SK-N-MC (cell line): ENCODE data around the gene MEGF9.
"Not testable (repeated sequence)": the region's sequence is repeated elsewhere in the genome, so short reads cannot be mapped to it uniquely, and the experiment has no call there.

Source experiments
- DNase-seq: peaks from one replicate; pipeline ENCODE4 v3.0.0-alpha.2; 2011; ENCODE audit warnings: low read depth, low spot score
- H3K27ac ChIP-seq: fragments of 200-600 bp; sonication (generic); 2 replicates; pipeline ENCODE4 v1.5.1; 2016; ENCODE audit warnings: mixed run types
- H3K36me3 ChIP-seq: fragments of 200-600 bp; sonication (generic); 2 replicates; pipeline ENCODE4 v1.6.1; 2017; ENCODE audit warnings: antibody characterized with exemption, low read length, mixed read lengths; ENCODE audit not compliant: insufficient read depth
- H3K4me3 ChIP-seq: fragments of 200-600 bp; sonication (generic); 2 replicates; pipeline ENCODE4 v1.5.1; 2016
- H3K9ac ChIP-seq: fragments of 200-600 bp; sonication (generic); 2 replicates; pipeline ENCODE4 v1.8.0; 2017; ENCODE audit warnings: mixed run types, mixed read lengths; ENCODE audit not compliant: insufficient read length
- H3K9me3 ChIP-seq: fragments of 200-600 bp; sonication (generic); 2 replicates; pipeline ENCODE4 v1.6.1; 2017; ENCODE audit warnings: low read depth, mild to moderate bottlenecking, antibody characterized with exemption, low read length, moderate library complexity, mixed read lengths
- EZH2 ChIP-seq: fragments of 200-600 bp; sonication (generic); IDR thresholded peaks from one replicate; pipeline ENCODE4 v1.6.1; 2017; ENCODE audit warnings: antibody characterized with exemption
- FOXP2 ChIP-seq: optimal IDR thresholded peaks from 2 replicates; pipeline ENCODE3; 2011; ENCODE audit warnings: mild to moderate bottlenecking, moderate library complexity; ENCODE audit not compliant: insufficient read depth; ENCODE audit errors: extremely low read length, control extremely low read depth
- POLR2AphosphoS5 ChIP-seq: IDR thresholded peaks from 2 replicates; pipeline ENCODE4 v1.6.1; 2012; ENCODE audit warnings: mild to moderate bottlenecking, low read depth, low read length, borderline replicate concordance

Gene MEGF9

DNA sequence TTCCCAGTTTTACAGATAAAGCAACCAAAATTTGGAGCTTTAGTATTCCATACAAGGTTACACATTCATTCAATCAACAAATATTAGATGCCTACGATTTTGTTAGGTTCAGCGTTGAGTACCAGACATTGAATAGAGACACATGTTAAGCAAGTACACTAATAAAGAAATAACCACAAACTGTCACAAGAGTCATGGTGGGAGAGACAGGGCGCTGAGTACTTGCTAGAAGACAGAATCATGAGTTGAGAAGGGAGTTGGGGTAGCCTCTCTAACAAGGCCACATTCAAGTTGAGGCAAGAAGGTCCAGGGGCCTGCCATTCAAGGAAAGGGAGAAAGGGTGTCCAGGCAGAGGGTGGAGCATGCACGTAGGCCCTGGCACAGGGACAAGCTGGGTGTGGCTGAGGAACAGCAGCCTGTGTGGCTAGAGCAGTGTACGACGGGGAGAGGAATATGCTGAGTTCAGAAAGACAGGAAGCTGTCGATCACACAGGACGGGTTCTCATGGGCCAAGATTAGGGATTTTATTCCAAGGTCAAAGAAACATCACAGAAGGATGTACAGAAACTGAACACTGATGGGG lies 151.3 kb downstream of the MEGF9 start:
- Histone ChIP-seq H3K9ac (no peak overlapping the region), H3K27ac (no peak overlapping the region), H3K9me3 (no peaks in the 10 kb centered on the region), H3K4me3 (no peak overlapping the region), H3K36me3 (peaks cover 76% of the 10 kb centered on the region)
- TF ChIP-seq FOXP2 (no peak), EZH2 (no peak), POLR2AphosphoS5 (no peak)
- no peak for DNase-seq

DNA sequence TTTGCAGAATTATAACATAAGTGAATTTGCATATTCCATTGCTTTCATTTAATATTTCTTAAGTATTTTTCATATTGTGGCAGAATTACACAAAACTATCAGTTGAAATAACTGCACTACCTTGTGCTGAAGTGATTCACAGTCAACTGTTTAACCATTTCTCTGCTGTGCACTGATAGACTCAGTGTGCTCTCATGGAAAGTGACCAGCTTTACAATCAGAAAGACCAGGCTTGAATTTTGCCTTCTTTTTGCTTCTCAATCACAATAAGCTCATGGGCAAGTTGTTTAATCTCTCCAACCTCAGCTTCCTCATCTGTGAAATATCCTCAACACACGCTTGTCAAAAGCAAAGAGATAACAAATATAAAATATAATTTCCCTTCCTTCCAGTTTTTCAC lies 152.6 kb downstream of the MEGF9 start:
- DNase-seq = no peak
- Histone ChIP-seq H3K36me3 (peaks cover 64% of the 10 kb centered on the region), H3K4me3 (no peak overlapping the region), H3K27ac (no peak overlapping the region), H3K9me3 (no peaks in the 10 kb centered on the region), H3K9ac (no peak overlapping the region)
- TF ChIP-seq POLR2AphosphoS5 (no peak), EZH2 (no peak), FOXP2 (no peak)

DNA sequence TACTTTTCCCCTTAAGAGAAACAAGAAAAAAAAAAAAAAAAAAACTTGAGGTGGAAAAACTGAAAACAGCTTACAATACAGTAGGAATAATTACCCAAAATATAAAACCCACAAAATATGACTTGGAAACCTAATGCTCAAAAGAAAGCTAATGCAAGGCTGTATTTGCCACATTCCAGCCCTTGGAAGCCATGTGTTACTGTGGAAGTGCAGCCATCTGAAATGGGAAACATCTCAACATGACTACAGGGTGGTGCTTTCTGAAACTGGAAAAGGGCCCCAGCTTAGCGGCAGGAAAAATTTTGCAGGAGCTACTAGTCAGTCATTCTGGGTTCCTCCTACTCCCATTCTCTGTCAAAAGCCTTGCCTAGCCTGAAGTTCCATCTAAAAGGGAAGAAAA lies 154.7 kb downstream of the MEGF9 start:
- Histone ChIP-seq H3K4me3 (no peak overlapping the region), H3K27ac (no peak overlapping the region), H3K9me3 (no peaks in the 10 kb centered on the region), H3K9ac (no peak overlapping the region), H3K36me3 (peaks cover 54% of the 10 kb centered on the region)
- DNase-seq = no peak
- TF ChIP-seq FOXP2 (no peak), POLR2AphosphoS5 (no peak), EZH2 (no peak)

GRCh38 chr9:120558454-120558853 lies 155.8 kb downstream of the MEGF9 start:
- Histone ChIP-seq H3K27ac (no peak overlapping the region), H3K4me3 (no peak overlapping the region), H3K36me3 (peaks cover 53% of the 10 kb centered on the region), H3K9me3 (no peaks in the 10 kb centered on the region), H3K9ac (no peak overlapping the region)
- DNase-seq = no peak
- TF ChIP-seq FOXP2 = no peak
- no peak for TF ChIP-seq EZH2

GRCh38 chr9:120557205-120557604 lies 157.1 kb downstream of the MEGF9 start:
- H3K4me3 ChIP-seq = no peak overlapping the region
- H3K36me3 ChIP-seq = peaks cover 50% of the 10 kb centered on the region
- no peaks in the 10 kb centered on the region for H3K9me3 ChIP-seq
- no peak overlapping the region for H3K27ac ChIP-seq
- H3K9ac ChIP-seq = no peak overlapping the region
- no peak for DNase-seq
- TF ChIP-seq FOXP2 = no peak
- TF ChIP-seq POLR2AphosphoS5 = no peak
- no peak for TF ChIP-seq EZH2

GRCh38 chr9:120556775-120557174 lies 157.5 kb downstream of the MEGF9 start:
- no peak for TF ChIP-seq FOXP2

DNA sequence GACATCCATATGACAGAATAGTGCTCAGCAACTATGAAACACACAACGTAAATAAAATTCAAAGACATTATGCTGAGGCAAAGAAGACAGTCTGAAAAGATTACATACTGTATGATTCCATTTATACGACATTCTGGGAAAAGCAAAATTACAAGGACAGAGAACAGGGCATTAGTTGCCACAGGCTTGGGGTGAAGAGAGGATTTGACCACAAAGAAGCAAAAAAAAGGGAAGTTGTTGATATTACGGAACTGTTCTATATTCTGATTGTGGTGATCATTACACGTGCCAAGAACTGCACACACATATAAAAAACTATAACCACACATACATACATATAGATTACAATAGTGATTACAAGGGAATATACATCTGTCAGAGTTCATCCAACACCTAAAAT lies 158.4 kb downstream of the MEGF9 start:
- Histone ChIP-seq H3K9ac (no peak overlapping the region), H3K27ac (no peak overlapping the region), H3K9me3 (no peaks in the 10 kb centered on the region), H3K36me3 (peaks cover 50% of the 10 kb centered on the region), H3K4me3 (no peak overlapping the region)
- TF ChIP-seq EZH2 (no peak), FOXP2 (no peak), POLR2AphosphoS5 (no peak)
- no peak for DNase-seq

More at GRCh38 chr9:120556775-120557174, 157.5 kb downstream of the MEGF9 start:
- no peak overlapping the region for H3K9ac ChIP-seq
- no peak for DNase-seq
- no peak overlapping the region for H3K4me3 ChIP-seq
- no peaks in the 10 kb centered on the region for H3K9me3 ChIP-seq
- peaks cover 46% of the 10 kb centered on the region for H3K36me3 ChIP-seq
- H3K27ac ChIP-seq = no peak overlapping the region

- not testable (repeated sequence) for DNase-seq, H3K4me3 ChIP-seq, H3K27ac ChIP-seq, H3K9me3 ChIP-seq, H3K9ac ChIP-seq
- H3K36me3 ChIP-seq = peaks cover 73% of the 10 kb centered on the region
These were observed 162.0 kb downstream of the MEGF9 start for GRCh38 chr9:120552210-120552704.
